Smooth muscle cell (in vitro differentiated cells): ENCODE data around the gene MT1H. TPM values are rescaled to one million over a fixed set of nuclear protein-coding genes. Genes with fewer than 3 reads are reported as not detected.

Source experiments
- DNase-seq: peaks from one replicate; lab custom pipeline; 2025; ENCODE audit not compliant: unreplicated experiment; lab: John Stamatoyannopoulos, UW
- H2AFZ ChIP-seq: fragments of 200-600 bp; sonication (generic); 2 replicates; pipeline ENCODE4 v1.6.0; 2016; ENCODE audit warnings: antibody characterized with exemption, low read depth, mild to moderate bottlenecking
- H3F3A ChIP-seq: fragments of 200-600 bp; sonication (generic); 2 replicates; pipeline ENCODE4 v1.6.0; 2017; ENCODE audit warnings: antibody characterized with exemption, low read depth
- H3K27ac ChIP-seq: fragments of 200-600 bp; sonication (generic); 2 replicates; pipeline ENCODE4 v1.5.1; 2016; ENCODE audit warnings: low read depth, mild to moderate bottlenecking
- H3K27me3 ChIP-seq: fragments of 200-600 bp; sonication (generic); 2 replicates; pipeline ENCODE4 v1.6.1; 2016; ENCODE audit warnings: low read depth, mild to moderate bottlenecking
- H3K36me3 ChIP-seq: fragments of 200-600 bp; sonication (generic); 2 replicates; pipeline ENCODE4 v1.5.1; 2016; ENCODE audit warnings: low read depth
- H3K4me1 ChIP-seq: fragments of 200-600 bp; sonication (generic); 2 replicates; pipeline ENCODE4 v1.5.1; 2016; ENCODE audit warnings: low read depth
- H3K4me2 ChIP-seq: fragments of 200-600 bp; sonication (generic); 2 replicates; pipeline ENCODE4 v1.6.0; 2016; ENCODE audit warnings: mild to moderate bottlenecking
- H3K4me3 ChIP-seq: fragments of 200-600 bp; sonication (generic); 2 replicates; pipeline ENCODE4 v1.5.1; 2016; ENCODE audit warnings: mild to moderate bottlenecking
- H3K79me2 ChIP-seq: fragments of 200-600 bp; sonication (generic); 2 replicates; pipeline ENCODE4 v1.6.0; 2016; ENCODE audit warnings: low read depth, mild to moderate bottlenecking
- H3K9ac ChIP-seq: fragments of 200-600 bp; sonication (generic); 2 replicates; pipeline ENCODE4 v1.6.0; 2016; ENCODE audit warnings: low read depth
- H3K9me3 ChIP-seq: fragments of 200-600 bp; sonication (generic); replicated peaks from 2 replicates; pipeline ENCODE4 v1.5.1; 2016; ENCODE audit warnings: low read depth
- H4K20me1 ChIP-seq: fragments of 200-600 bp; sonication (generic); 2 replicates; pipeline ENCODE4 v1.6.0; 2016; ENCODE audit warnings: low read depth
- WGBS: methylation state at CpG from one replicate; pipeline ENCODE4 v1.1.7; 2016; ENCODE audit warnings: low lambda C conversion rate; 5-methylcytosine and 5-hydroxymethylcytosine counted together
- polyA plus RNA-seq: library from polyadenylated mRNA; unstranded; fragments of >200 nt; fragmentation: Nextera tagmentation; extraction: Ambion mirVana; gene quantifications from 2 replicates; pipeline ENCODE4 v1.2.1, GENCODE V29; 2016
- total RNA-seq: library from RNA; depleted of rRNA; stranded (reverse); fragments of >200 nt; gene quantifications from 2 replicates; pipeline ENCODE4 v1.2.3, GENCODE V29; 2014
- TF ChIP-seq, protein P1 (sequence below): fragments of 200-600 bp; sonication (generic); IDR thresholded peaks from 2 replicates; pipeline ENCODE4 v1.5.1; 2017; ENCODE audit warnings: borderline replicate concordance, mild to moderate bottlenecking, antibody characterized with exemption; ENCODE audit not compliant: insufficient read depth, poor library complexity, severe bottlenecking

MT1H gene
- total and polyA plus RNA-seq, 2 experiments from 2014 or later, result not detected

DNA sequence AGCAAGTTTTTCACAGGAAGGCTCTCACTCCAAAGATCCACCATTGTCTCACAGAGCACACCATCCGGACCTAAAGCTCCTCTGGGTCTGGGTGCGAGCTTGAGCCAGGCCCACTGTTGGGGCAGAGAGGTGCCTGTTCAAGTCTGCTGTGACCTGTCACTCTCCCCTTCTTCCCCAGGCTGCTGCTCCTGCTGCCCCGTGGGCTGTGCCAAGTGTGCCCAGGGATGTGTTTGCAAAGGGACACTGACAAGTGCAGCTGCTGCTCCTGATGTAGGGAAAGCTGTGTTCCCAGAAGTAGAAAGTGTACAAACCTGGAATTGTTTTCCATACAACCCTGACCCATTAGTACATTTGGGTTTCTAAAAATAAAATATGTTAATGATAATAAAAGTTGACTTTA, 7.9 kb downstream of the MT1H start:
- Histone ChIP-seq H3K27me3 (peaks cover 57% of the 10 kb centered on the region), H3K79me2 (no peaks in the 10 kb centered on the region), H3K36me3 (no peaks in the 10 kb centered on the region), H2AFZ (no peak overlapping the region), H3K4me3 (no peak overlapping the region), H3K4me1 (no peaks in the 10 kb centered on the region), H3F3A (no peaks in the 10 kb centered on the region), H3K27ac (no peak overlapping the region), H4K20me1 (no peaks in the 10 kb centered on the region), H3K9me3 (no peaks in the 10 kb centered on the region), H3K4me2 (no peak overlapping the region), H3K9ac (no peak overlapping the region)
- whole genome bisulfite sequencing, result 86% methylated on average over 3 of the region's 3 CpGs
- TF ChIP-seq, protein P1, sequence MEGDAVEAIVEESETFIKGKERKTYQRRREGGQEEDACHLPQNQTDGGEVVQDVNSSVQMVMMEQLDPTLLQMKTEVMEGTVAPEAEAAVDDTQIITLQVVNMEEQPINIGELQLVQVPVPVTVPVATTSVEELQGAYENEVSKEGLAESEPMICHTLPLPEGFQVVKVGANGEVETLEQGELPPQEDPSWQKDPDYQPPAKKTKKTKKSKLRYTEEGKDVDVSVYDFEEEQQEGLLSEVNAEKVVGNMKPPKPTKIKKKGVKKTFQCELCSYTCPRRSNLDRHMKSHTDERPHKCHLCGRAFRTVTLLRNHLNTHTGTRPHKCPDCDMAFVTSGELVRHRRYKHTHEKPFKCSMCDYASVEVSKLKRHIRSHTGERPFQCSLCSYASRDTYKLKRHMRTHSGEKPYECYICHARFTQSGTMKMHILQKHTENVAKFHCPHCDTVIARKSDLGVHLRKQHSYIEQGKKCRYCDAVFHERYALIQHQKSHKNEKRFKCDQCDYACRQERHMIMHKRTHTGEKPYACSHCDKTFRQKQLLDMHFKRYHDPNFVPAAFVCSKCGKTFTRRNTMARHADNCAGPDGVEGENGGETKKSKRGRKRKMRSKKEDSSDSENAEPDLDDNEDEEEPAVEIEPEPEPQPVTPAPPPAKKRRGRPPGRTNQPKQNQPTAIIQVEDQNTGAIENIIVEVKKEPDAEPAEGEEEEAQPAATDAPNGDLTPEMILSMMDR, result no peak
- no peak for DNase-seq

GRCh38 chr16:56679078-56679730, 9.6 kb downstream of the MT1H start:
- no peak overlapping the region for H3K9ac ChIP-seq

GRCh38 chr16:56679818-56680217, 10.2 kb downstream of the MT1H start:
- no peaks in the 10 kb centered on the region for H3K79me2 ChIP-seq
- H3K9ac ChIP-seq, result no peak overlapping the region
- TF ChIP-seq, protein P1, result no peak
- 84% methylated on average over 6 of the region's 6 CpGs for WGBS
- H2AFZ ChIP-seq, result no peak overlapping the region
- no peaks in the 10 kb centered on the region for H3K36me3 ChIP-seq
- DNase-seq, result no peak
- H3K4me2 ChIP-seq, result no peak overlapping the region
- H3K4me1 ChIP-seq, result no peaks in the 10 kb centered on the region
- no peaks in the 10 kb centered on the region for H4K20me1 ChIP-seq
- no peaks in the 10 kb centered on the region for H3F3A ChIP-seq
- no peak overlapping the region for H3K4me3 ChIP-seq
- peaks cover 38% of the 10 kb centered on the region for H3K27me3 ChIP-seq
- no peak overlapping the region for H3K27ac ChIP-seq
- H3K9me3 ChIP-seq, result no peaks in the 10 kb centered on the region

More at GRCh38 chr16:56679078-56679730, 9.6 kb downstream of the MT1H start:
- no peak overlapping the region for H2AFZ ChIP-seq
- no peaks in the 10 kb centered on the region for H3K36me3 ChIP-seq
- H3K27me3 ChIP-seq, result peaks cover 44% of the 10 kb centered on the region
- H3K9me3 ChIP-seq, result no peaks in the 10 kb centered on the region
- H3K4me2 ChIP-seq, result no peak overlapping the region
- no peak overlapping the region for H3K4me3 ChIP-seq
- TF ChIP-seq, protein P1, result no peak
- H4K20me1 ChIP-seq, result no peaks in the 10 kb centered on the region
- H3K27ac ChIP-seq, result no peak overlapping the region
- no peaks in the 10 kb centered on the region for H3F3A ChIP-seq
- H3K79me2 ChIP-seq, result no peaks in the 10 kb centered on the region
- no peaks in the 10 kb centered on the region for H3K4me1 ChIP-seq
- WGBS, result 95% methylated on average over 3 of the region's 3 CpGs
- no peak for DNase-seq

- Histone ChIP-seq H3F3A (no peaks in the 10 kb centered on the region), H3K36me3 (no peaks in the 10 kb centered on the region), H3K4me1 (no peaks in the 10 kb centered on the region), H4K20me1 (no peaks in the 10 kb centered on the region), H3K27ac (no peak within 1 kb of the TSS), H3K9me3 (no peaks in the 10 kb centered on the region), H3K79me2 (no peaks in the 10 kb centered on the region), H2AFZ (peak within 1 kb of the TSS; percentile 98), H3K4me3 (peak within 1 kb of the TSS; percentile 63), H3K4me2 (peak within 1 kb of the TSS; percentile 99), H3K9ac (peak within 1 kb of the TSS; percentile 55), H3K27me3 (peaks cover 15% of the 10 kb centered on the region)
- DNase-seq, result peak; percentile 17
- WGBS, result under 1% methylated on average over 43 of the region's 49 CpGs
- TF ChIP-seq, protein P1, result no peak
Observed at GRCh38 chr16:56681939-56682702, 12.5 kb downstream of the MT1H start, which contains the start of gene MT1X. MT1X (plus strand) TSS chr16:56682470; CDS start chr16:56682541, 71 bp downstream.
